Measurements from ENCODE around the gene PLA2G6. TPM values are rescaled to one million over a fixed set of nuclear protein-coding genes. Genes with fewer than 3 reads are reported as not detected.
A peak's percentile ranks its signal among the peaks of the same experiment; 100 is the strongest.

PLA2G6 gene
- total and polyA plus RNA-seq, 2 of the 13 experiments (the other 11 are each of a cell fraction or from before 2014, with no cell fraction given) = 4.8 to 11.5 TPM

- TF ChIP-seq ZKSCAN8 (CRISPR knock-in tag; IDR thresholded peaks at IDR 0.05; ENCODE audit: borderline replicate concordance) = peak; percentile 49; the same call in 1 of the 2 replicates
- no peak for TF ChIP-seq ZBTB8A (CRISPR knock-in tag; IDR thresholded peaks at IDR 0.05; ENCODE audit: borderline replicate concordance, low read depth)
- TF ChIP-seq RARA (CRISPR knock-in tag; IDR thresholded peaks at IDR 0.05) = peak; percentile 87
- TF ChIP-seq THRA (CRISPR knock-in tag; IDR thresholded peaks at IDR 0.05; ENCODE audit: borderline replicate concordance) = peak; percentile 71; the same call in 1 of the 2 replicates
- TF ChIP-seq MBD4 (IDR thresholded peaks at IDR 0.05; ENCODE audit: borderline replicate concordance, low read length) = no peak
- peak; percentile 45; the same call in 1 of the 2 replicates for TF ChIP-seq HNF4G (IDR thresholded peaks at IDR 0.05; ENCODE audit: borderline replicate concordance, low read depth, low read length)
- peak; percentile 29; the same call in 1 of the 2 replicates for TF ChIP-seq HNF4G (CRISPR knock-in tag; IDR thresholded peaks at IDR 0.05; ENCODE audit: borderline replicate concordance, low read depth)
- no peak for TF ChIP-seq TRIM22 (IDR thresholded peaks at IDR 0.05)
- TF ChIP-seq E2F1 (CRISPR knock-in tag; IDR thresholded peaks at IDR 0.05) = no peak
- TF ChIP-seq ZXDC (CRISPR knock-in tag; IDR thresholded peaks at IDR 0.05) = no peak
- no peak for TF ChIP-seq DBP (CRISPR knock-in tag; IDR thresholded peaks at IDR 0.05; ENCODE audit: not compliant biosample characterization)
- peak; percentile 98 for TF ChIP-seq JUNB (CRISPR knock-in tag; IDR thresholded peaks at IDR 0.05; ENCODE audit: borderline replicate concordance)
- TF ChIP-seq JUN (CRISPR knock-in tag; IDR thresholded peaks at IDR 0.05) = peak; percentile 95
- TF ChIP-seq SNAI1 (CRISPR knock-in tag; IDR thresholded peaks at IDR 0.05; ENCODE audit: borderline replicate concordance) = no peak
- TF ChIP-seq HIC2 (CRISPR knock-in tag; IDR thresholded peaks at IDR 0.05; ENCODE audit: low read depth) = peak; percentile 84
- TF ChIP-seq TBL1XR1 (IDR thresholded peaks at IDR 0.05; ENCODE audit: borderline replicate concordance, low read length, partially characterized antibody) = no peak
- TF ChIP-seq CTCF (CRISPR knock-in tag; IDR thresholded peaks at IDR 0.05) = no peak
These were observed 3.6 kb downstream of the PLA2G6 start (continued) for GRCh38 chr22:38177926-38178604.
